Thoracic aorta (tissue), 2 donors: ENCODE data around the gene CTNNA3. TPM values are rescaled to one million over a fixed set of nuclear protein-coding genes. Genes with fewer than 3 reads are reported as not detected.

Source experiments
- ATAC-seq: fragments of 150-250 bp; one replicate; pipeline ENCODE4 v1.8.0; 2017; ENCODE audit warnings: low read depth; ENCODE audit not compliant: insufficient number of reproducible peaks, low FRiP score
- DNase-seq: peaks from one replicate; pipeline ENCODE4 v3.0.0-alpha.2; 2020; ENCODE audit warnings: low spot score
- H3K27ac ChIP-seq, 2 donors: fragments of 200-600 bp; sonication (generic); 1 replicate in 1 of 2; 2 replicates in 1 of 2; pipeline ENCODE4 v1.5.1; 2016; ENCODE audit warnings: mild to moderate bottlenecking in 2 of 2, moderate library complexity in 2 of 2
- H3K27me3 ChIP-seq: fragments of 200-600 bp; sonication (generic); replicated peaks from 2 replicates; pipeline ENCODE4 v1.6.0; 2016; ENCODE audit warnings: mild to moderate bottlenecking; ENCODE audit not compliant: insufficient read depth
- H3K36me3 ChIP-seq: fragments of 200-600 bp; sonication (generic); one replicate; pipeline ENCODE4 v1.5.1; 2016
- H3K4me1 ChIP-seq, 2 donors: fragments of 200-600 bp; sonication (generic); 1 replicate in 1 of 2; 2 replicates in 1 of 2; pipeline versions ENCODE4 v1.5.1 to v1.6.0; 2016; ENCODE audit warnings: low read depth in 2 of 2, mild to moderate bottlenecking in 1 of 2; ENCODE audit not compliant: control insufficient read depth in 1 of 2
- H3K4me3 ChIP-seq: fragments of 200-600 bp; sonication (generic); 2 replicates; pipeline ENCODE4 v1.5.1; 2016; ENCODE audit warnings: mild to moderate bottlenecking
- H3K9me3 ChIP-seq: fragments of 200-600 bp; sonication (generic); 2 replicates; pipeline ENCODE4 v1.5.1; 2016
- total RNA-seq, 2 donors: library from RNA; depleted of rRNA; stranded (reverse); fragments of >200 nt; gene quantifications; one replicate each; pipeline versions ENCODE4 v1.1.0 to v1.2.3, GENCODE V29; 2016
- TF ChIP-seq, protein P1 (sequence below): fragments of 200-600 bp; sonication (generic); IDR thresholded peaks from one replicate; pipeline ENCODE4 v1.5.1; 2019; ENCODE audit warnings: antibody characterized with exemption

CTNNA3 gene
- total RNA-seq, 2 donors from 2014 or later, result 0.95 to 1.2 TPM

DNA sequence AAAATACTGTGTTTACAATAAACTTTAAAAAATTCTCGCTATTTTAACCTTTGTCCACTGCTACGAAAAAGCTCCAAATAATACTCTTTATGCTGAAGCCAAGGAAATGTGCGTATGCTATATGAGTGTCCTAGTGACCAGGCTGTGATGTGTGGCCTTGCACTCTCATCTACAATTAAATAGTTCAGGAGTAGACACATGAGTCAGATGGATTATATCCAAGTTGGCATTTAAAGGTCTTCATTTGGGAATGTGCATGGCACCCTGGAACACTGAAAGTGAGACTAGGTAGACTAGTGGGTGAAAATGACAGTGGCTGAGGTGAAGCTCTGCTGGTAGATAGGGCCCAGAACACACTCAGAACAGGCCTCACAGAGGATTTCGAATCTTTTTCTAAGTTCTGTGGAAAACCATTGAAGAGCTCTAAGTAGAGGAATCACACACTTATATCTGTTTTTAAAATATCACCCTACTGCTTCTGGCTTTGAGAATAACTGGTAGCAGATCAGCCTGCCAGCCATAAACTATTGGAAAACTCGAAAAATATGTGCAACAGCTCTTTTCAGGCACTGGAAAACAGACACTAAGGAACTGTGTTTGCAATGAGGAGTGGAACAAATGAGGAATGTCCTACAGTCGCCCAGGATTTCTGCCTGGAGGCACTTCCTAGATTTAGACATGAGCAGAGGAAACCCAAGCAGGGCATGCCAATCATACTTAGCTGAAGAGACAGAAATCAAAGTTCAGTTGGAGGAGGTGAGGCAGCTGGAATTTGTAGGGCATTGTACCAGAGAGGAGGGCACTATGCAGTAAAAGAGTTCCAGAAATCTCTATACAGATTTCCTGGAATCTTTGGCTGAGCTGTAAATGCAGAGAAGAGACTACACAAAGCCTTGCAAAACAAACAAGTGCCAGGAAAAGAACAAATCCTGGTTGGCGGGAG, 1374.0 kb downstream of the CTNNA3 start:
- DNase-seq (no peak), ATAC-seq (no peak)
- Histone ChIP-seq H3K4me3 (no peak overlapping the region), H3K9me3 (no peaks in the 10 kb centered on the region), H3K4me1 (no peaks in the 10 kb centered on the region), H3K36me3 (no peaks in the 10 kb centered on the region), H3K27ac (no peak overlapping the region), H3K27me3 (no peaks in the 10 kb centered on the region)
- TF ChIP-seq, protein P1, sequence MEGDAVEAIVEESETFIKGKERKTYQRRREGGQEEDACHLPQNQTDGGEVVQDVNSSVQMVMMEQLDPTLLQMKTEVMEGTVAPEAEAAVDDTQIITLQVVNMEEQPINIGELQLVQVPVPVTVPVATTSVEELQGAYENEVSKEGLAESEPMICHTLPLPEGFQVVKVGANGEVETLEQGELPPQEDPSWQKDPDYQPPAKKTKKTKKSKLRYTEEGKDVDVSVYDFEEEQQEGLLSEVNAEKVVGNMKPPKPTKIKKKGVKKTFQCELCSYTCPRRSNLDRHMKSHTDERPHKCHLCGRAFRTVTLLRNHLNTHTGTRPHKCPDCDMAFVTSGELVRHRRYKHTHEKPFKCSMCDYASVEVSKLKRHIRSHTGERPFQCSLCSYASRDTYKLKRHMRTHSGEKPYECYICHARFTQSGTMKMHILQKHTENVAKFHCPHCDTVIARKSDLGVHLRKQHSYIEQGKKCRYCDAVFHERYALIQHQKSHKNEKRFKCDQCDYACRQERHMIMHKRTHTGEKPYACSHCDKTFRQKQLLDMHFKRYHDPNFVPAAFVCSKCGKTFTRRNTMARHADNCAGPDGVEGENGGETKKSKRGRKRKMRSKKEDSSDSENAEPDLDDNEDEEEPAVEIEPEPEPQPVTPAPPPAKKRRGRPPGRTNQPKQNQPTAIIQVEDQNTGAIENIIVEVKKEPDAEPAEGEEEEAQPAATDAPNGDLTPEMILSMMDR, result no peak

- no peak for DNase-seq
Measured at GRCh38 chr10:66318761-66319160, 1377.2 kb downstream of the CTNNA3 start.

GRCh38 chr10:66307826-66308225, 1388.2 kb downstream of the CTNNA3 start:
- ATAC-seq, result no peak
- H3K4me1 ChIP-seq, result no peaks in the 10 kb centered on the region
- no peak overlapping the region for H3K4me3 ChIP-seq
- H3K27ac ChIP-seq, result no peak overlapping the region
- TF ChIP-seq, protein P1, result no peak
- H3K27me3 ChIP-seq, result no peaks in the 10 kb centered on the region
- no peak for DNase-seq
- no peaks in the 10 kb centered on the region for H3K9me3 ChIP-seq
- no peaks in the 10 kb centered on the region for H3K36me3 ChIP-seq

More at GRCh38 chr10:66318761-66319160, 1377.2 kb downstream of the CTNNA3 start:
- Histone ChIP-seq H3K4me1 (no peaks in the 10 kb centered on the region), H3K27me3 (no peaks in the 10 kb centered on the region), H3K27ac (no peak overlapping the region), H3K36me3 (no peaks in the 10 kb centered on the region), H3K4me3 (no peak overlapping the region), H3K9me3 (no peaks in the 10 kb centered on the region)
- no peak for ATAC-seq
- TF ChIP-seq, protein P1, result no peak

GRCh38 chr10:66301078-66301477, 1394.9 kb downstream of the CTNNA3 start:
- Histone ChIP-seq H3K4me3 (no peak overlapping the region), H3K27me3 (no peaks in the 10 kb centered on the region), H3K9me3 (no peaks in the 10 kb centered on the region), H3K36me3 (no peaks in the 10 kb centered on the region), H3K27ac (no peak overlapping the region), H3K4me1 (no peaks in the 10 kb centered on the region)
- DNase-seq (no peak), ATAC-seq (no peak)
- TF ChIP-seq, protein P1, result no peak

DNA sequence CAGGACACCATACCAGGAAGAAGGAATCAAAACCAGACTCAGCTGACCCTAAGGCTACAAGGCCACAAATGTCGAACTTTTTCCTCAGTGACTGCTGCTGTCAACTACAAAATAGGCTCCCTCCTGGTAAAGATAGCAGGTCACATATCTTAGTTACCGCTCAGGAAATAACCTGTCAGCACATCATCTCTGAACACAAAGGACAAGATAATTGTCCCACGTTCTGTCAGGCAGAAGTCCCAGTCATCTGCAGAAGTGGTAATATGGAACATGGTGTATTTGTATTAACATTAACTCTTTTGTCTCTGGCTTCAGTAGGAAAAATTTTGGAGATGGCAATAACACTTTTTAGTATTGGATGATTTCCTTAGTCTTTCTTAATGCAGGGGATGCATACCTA, 1400.4 kb downstream of the CTNNA3 start:
- no peak for DNase-seq
- TF ChIP-seq, protein P1, result no peak
- Histone ChIP-seq H3K9me3 (no peaks in the 10 kb centered on the region), H3K4me1 (no peaks in the 10 kb centered on the region), H3K4me3 (no peak overlapping the region), H3K27me3 (no peaks in the 10 kb centered on the region), H3K27ac (no peak overlapping the region), H3K36me3 (no peaks in the 10 kb centered on the region)
- ATAC-seq, result no peak
